Large intestine (tissue), 3 donors: ENCODE results near the gene BCAS3. TPM values are rescaled to one million over a fixed set of nuclear protein-coding genes. Genes with fewer than 3 reads are reported as not detected.

ENCODE experiments used
- DNase-seq, 2 donors: peaks; one replicate each; pipeline versions ENCODE4 v3.0.0 to v3.0.0-alpha.2; 2013
- H3K27ac ChIP-seq: one replicate; pipeline ENCODE4 v1.5.1; 2013; ENCODE audit warnings: low read length
- H3K27me3 ChIP-seq: 2 replicates; pipeline ENCODE4 v1.6.1; 2013; ENCODE audit warnings: low read length; ENCODE audit not compliant: control insufficient read depth, insufficient read depth
- H3K36me3 ChIP-seq: 2 replicates; pipeline ENCODE4 v1.6.1; 2013; ENCODE audit warnings: low read length; ENCODE audit not compliant: control insufficient read depth, insufficient read depth
- H3K4me1 ChIP-seq: one replicate; pipeline ENCODE4 v1.6.1; 2013; ENCODE audit warnings: low read length; ENCODE audit not compliant: control insufficient read depth, insufficient read depth
- H3K4me3 ChIP-seq: one replicate; pipeline ENCODE4 v1.5.1; 2013; ENCODE audit warnings: low read length
- H3K9me3 ChIP-seq: one replicate; pipeline ENCODE4 v1.6.1; 2013; ENCODE audit warnings: mild to moderate bottlenecking, low read depth, low read length, moderate library complexity; ENCODE audit not compliant: control insufficient read depth
- WGBS: methylation state at CpG from one replicate; pipeline ENCODE4 v1.1.5; 2013; ENCODE audit warnings: low lambda C conversion rate; ENCODE audit not compliant: insufficient coverage; 5-methylcytosine and 5-hydroxymethylcytosine counted together
- polyA plus RNA-seq: library from polyadenylated mRNA; unstranded; fragments of 120-200 nt; gene quantifications from one replicate; pipeline ENCODE4 v1.2.1, GENCODE V29; 2013

Gene BCAS3
- polyA plus RNA-seq, 1 donor = 9.7 TPM

DNA sequence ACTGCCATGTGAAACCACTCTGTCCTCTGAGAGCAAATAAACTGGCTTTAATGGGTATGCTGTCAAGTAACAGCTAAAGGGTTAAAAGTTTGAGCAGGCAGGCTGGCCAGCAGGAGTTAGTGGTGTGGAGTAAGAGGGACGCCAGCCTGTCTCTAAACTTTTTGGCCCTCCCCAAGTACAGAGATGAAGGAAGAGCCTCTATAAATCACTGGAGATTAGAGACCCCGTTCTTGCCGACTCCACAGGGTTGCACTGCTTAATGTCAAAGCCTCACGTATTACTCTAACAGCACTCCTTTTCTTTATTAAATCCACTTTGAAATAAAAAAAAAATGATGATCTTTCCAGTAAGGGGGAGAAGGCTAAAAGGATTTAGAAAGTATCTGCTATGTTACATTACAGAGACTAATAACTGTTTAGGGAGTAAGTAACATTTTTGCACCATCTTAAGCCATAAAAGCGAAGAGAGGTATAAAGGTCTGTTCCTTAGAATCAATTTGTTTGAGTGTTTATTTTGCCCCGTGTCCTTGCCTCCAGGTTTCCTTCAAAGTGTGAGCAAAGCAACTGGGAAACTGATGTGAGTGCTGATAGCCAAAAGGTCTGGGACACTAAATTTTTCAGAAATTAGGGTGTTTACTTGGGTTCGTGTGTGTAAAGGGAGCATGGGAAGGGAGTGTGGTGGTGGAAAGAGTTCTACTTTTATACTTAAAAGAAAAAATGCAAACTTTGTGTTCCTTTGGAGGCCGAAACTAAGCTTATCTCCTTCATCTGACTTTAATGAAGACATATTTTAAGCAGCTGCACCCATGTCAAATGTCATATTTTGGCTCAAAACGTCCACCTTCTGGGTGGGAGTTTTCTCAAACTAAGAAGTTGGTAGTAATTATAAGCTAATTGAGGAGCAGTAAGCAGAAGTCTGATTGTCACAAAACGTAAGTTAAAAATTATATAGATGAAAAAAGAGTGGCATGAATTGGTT lies 612.0 kb downstream of the BCAS3 start:
- 30% methylated on average over 4 of the region's 10 CpGs for WGBS
- H3K27ac ChIP-seq = no peak overlapping the region

GRCh38 chr17:61291451-61292285 lies 614.0 kb downstream of the BCAS3 start:
- Histone ChIP-seq H3K4me3 (no peak overlapping the region), H3K27ac (no peak overlapping the region), H3K36me3 (no peaks in the 10 kb centered on the region), H3K4me1 (no peaks in the 10 kb centered on the region), H3K9me3 (no peaks in the 10 kb centered on the region), H3K27me3 (no peaks in the 10 kb centered on the region)
- 96% methylated on average over 5 of the region's 10 CpGs for WGBS
- no peak for DNase-seq

More for the DNA sequence above, 612.0 kb downstream of the BCAS3 start:
- no peaks in the 10 kb centered on the region for H3K4me1 ChIP-seq
- H3K4me3 ChIP-seq = no peak overlapping the region
- no peak for DNase-seq
- no peaks in the 10 kb centered on the region for H3K9me3 ChIP-seq
- peaks cover 3% of the 10 kb centered on the region for H3K27me3 ChIP-seq
- H3K36me3 ChIP-seq = no peaks in the 10 kb centered on the region

DNA sequence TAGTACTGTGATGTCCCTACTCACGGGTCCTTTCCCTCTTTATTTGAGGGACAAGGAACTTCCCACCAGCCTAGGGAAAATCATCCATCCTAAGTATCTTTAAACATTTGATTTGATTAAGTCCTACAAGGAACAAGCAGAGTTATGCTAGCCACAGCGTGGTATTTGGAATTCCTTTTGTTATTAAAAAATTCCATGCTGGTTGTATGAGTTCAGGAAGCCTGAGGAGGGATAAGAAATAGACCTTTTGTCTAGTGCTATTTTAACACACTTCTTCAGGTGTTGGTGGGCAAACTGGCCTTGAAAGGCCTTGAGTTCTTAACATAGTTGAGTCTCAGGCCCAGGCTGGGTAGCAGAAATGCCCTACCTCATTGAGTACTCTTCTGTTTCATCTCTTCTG lies 616.6 kb downstream of the BCAS3 start:
- Histone ChIP-seq H3K27me3 (no peaks in the 10 kb centered on the region), H3K4me3 (no peak overlapping the region), H3K4me1 (no peaks in the 10 kb centered on the region), H3K27ac (no peak overlapping the region), H3K9me3 (no peaks in the 10 kb centered on the region), H3K36me3 (no peaks in the 10 kb centered on the region)
- no peak for DNase-seq
- no CpG with 5 or more reads among the region's 2 CpGs for WGBS

GRCh38 chr17:61294777-61295176 lies 617.1 kb downstream of the BCAS3 start:
- H3K36me3 ChIP-seq = no peaks in the 10 kb centered on the region
- no peaks in the 10 kb centered on the region for H3K4me1 ChIP-seq
- whole genome bisulfite sequencing = no CpG with 5 or more reads among the region's 3 CpGs
- no peak overlapping the region for H3K4me3 ChIP-seq
- H3K27ac ChIP-seq = no peak overlapping the region
- peak in 1 of 2 donors; percentile 26 for DNase-seq
- H3K27me3 ChIP-seq = no peaks in the 10 kb centered on the region
- H3K9me3 ChIP-seq = no peaks in the 10 kb centered on the region

- WGBS = 100% methylated on average over 1 of the region's 2 CpGs
- Histone ChIP-seq H3K9me3 (no peaks in the 10 kb centered on the region), H3K4me3 (no peak overlapping the region), H3K27me3 (no peaks in the 10 kb centered on the region), H3K4me1 (no peaks in the 10 kb centered on the region), H3K36me3 (no peaks in the 10 kb centered on the region), H3K27ac (no peak overlapping the region)
- DNase-seq = no peak
Observed at GRCh38 chr17:61296058-61296457, 618.4 kb downstream of the BCAS3 start.

GRCh38 chr17:61299517-61300513 lies 622.2 kb downstream of the BCAS3 start:
- Histone ChIP-seq H3K36me3 (no peaks in the 10 kb centered on the region), H3K27me3 (no peaks in the 10 kb centered on the region), H3K4me3 (no peak overlapping the region), H3K4me1 (no peaks in the 10 kb centered on the region), H3K9me3 (no peaks in the 10 kb centered on the region), H3K27ac (no peak overlapping the region)
- DNase-seq = no peak
- 80% methylated on average over 2 of the region's 9 CpGs for WGBS

GRCh38 chr17:61302953-61303816 lies 625.5 kb downstream of the BCAS3 start:
- no peaks in the 10 kb centered on the region for H3K27me3 ChIP-seq
- H3K4me1 ChIP-seq = no peaks in the 10 kb centered on the region
- no peak overlapping the region for H3K4me3 ChIP-seq
- H3K27ac ChIP-seq = no peak overlapping the region
- no peaks in the 10 kb centered on the region for H3K9me3 ChIP-seq
- WGBS = 71% methylated on average over 4 of the region's 12 CpGs
- DNase-seq = no peak
- no peaks in the 10 kb centered on the region for H3K36me3 ChIP-seq

DNA sequence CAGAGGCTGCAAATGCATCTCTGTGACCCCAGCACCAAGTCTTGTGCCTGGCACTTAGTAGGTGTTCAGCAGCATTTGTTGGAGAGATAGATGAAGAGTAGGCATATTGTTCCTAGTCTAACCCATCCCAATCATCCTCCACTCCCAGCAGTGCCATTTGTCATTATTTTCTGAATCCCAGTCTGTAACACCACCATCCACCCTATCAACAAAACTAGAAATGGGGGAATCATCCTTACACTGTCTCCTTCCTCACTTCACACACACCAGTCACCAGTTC lies 626.1 kb downstream of the BCAS3 start:
- DNase-seq = no peak
- Histone ChIP-seq H3K9me3 (no peaks in the 10 kb centered on the region), H3K27ac (no peak overlapping the region), H3K27me3 (no peaks in the 10 kb centered on the region), H3K4me1 (no peaks in the 10 kb centered on the region), H3K4me3 (no peak overlapping the region), H3K36me3 (no peaks in the 10 kb centered on the region)

GRCh38 chr17:61305024-61305423 lies 627.4 kb downstream of the BCAS3 start:
- no peaks in the 10 kb centered on the region for H3K9me3 ChIP-seq
- no peak for DNase-seq
- peaks cover 4% of the 10 kb centered on the region for H3K4me1 ChIP-seq
- no CpG with 5 or more reads among the region's 1 CpG for WGBS
- no peaks in the 10 kb centered on the region for H3K36me3 ChIP-seq
- no peaks in the 10 kb centered on the region for H3K27me3 ChIP-seq
- no peak overlapping the region for H3K27ac ChIP-seq
- H3K4me3 ChIP-seq = no peak overlapping the region
